PC-3 (cell line): Measurements from ENCODE around the gene OXSR1. TPM values are rescaled to one million over a fixed set of nuclear protein-coding genes. Genes with fewer than 3 reads are reported as not detected.

Experiments
- ATAC-seq: fragments of 200-7000 bp; cut with Tn5 transposase; 2 replicates; pipeline ENCODE4 v1.9.1; 2020; ENCODE audit warnings: mild to moderate bottlenecking, moderate library complexity
- Bru-seq: library from RNA; stranded (reverse); fragments of 400-500 nt; gene quantifications from one replicate; lab custom pipeline; 2021; lab: Mats Ljungman, UMichigan
- BruChase-seq, 2 experiments: library from RNA; stranded (reverse); fragments of 400-500 nt; gene quantifications; one replicate each; lab custom pipeline; 2021; lab: Mats Ljungman, UMichigan
- BruUV-seq: library from RNA; stranded (reverse); fragments of 400-500 nt; replicated peaks from 2 replicates; lab custom pipeline; 2021; lab: Mats Ljungman, UMichigan
- CTCF ChIA-PET: fragments of 300-600 bp; sonication (Branson Sonifier 250); formaldehyde crosslinking; loops from one replicate; lab custom pipeline; 2022; ENCODE audit warnings: antibody characterized with exemption; lab: Charles Lee
- POLR2A ChIA-PET: fragments of 300-600 bp; sonication (Branson Sonifier 250); formaldehyde crosslinking; loops from one replicate; lab custom pipeline; 2022; ENCODE audit warnings: antibody characterized with exemption; ENCODE audit not compliant: unreplicated experiment; lab: Charles Lee
- DNase-seq: peaks from one replicate; pipeline ENCODE4 v3.0.0-alpha.2; 2015
- H2AFZ ChIP-seq: fragments of 300-600 bp; sonication (generic); 2 replicates; pipeline ENCODE4 v1.6.0; 2016; ENCODE audit warnings: antibody characterized with exemption, low read length
- H3F3A ChIP-seq: fragments of 300-600 bp; sonication (generic); one replicate; pipeline ENCODE4 v1.6.0; 2017; ENCODE audit warnings: antibody characterized with exemption, low read length, control low read depth, mild to moderate bottlenecking; ENCODE audit not compliant: unreplicated experiment
- H3K27ac ChIP-seq: fragments of 300-600 bp; sonication (generic); 2 replicates; pipeline ENCODE4 v1.5.1; 2016; ENCODE audit warnings: mild to moderate bottlenecking, low read length
- H3K27me3 ChIP-seq: fragments of 300-600 bp; sonication (generic); 2 replicates; pipeline ENCODE4 v1.6.1; 2016; ENCODE audit warnings: low read length, mixed read lengths
- H3K36me3 ChIP-seq: fragments of 300-600 bp; sonication (generic); 2 replicates; pipeline ENCODE4 v1.6.1; 2016; ENCODE audit warnings: low read depth, mixed run types, low read length, mixed read lengths
- H3K4me1 ChIP-seq: fragments of 300-600 bp; sonication (generic); 2 replicates; pipeline ENCODE4 v1.5.1; 2016; ENCODE audit warnings: low read length; ENCODE audit not compliant: insufficient read depth
- H3K4me2 ChIP-seq: fragments of 300-600 bp; sonication (generic); 2 replicates; pipeline ENCODE4 v1.6.0; 2016; ENCODE audit warnings: low read length
- H3K4me3 ChIP-seq: fragments of 300-600 bp; sonication (generic); 2 replicates; pipeline ENCODE4 v1.5.1; 2016; ENCODE audit warnings: mild to moderate bottlenecking, low read length, mixed read lengths
- H3K79me2 ChIP-seq: fragments of 300-600 bp; sonication (generic); 2 replicates; pipeline ENCODE4 v1.6.1; 2017; ENCODE audit warnings: low read length, mixed read lengths
- H3K9ac ChIP-seq: fragments of 300-600 bp; sonication (generic); 2 replicates; pipeline ENCODE4 v1.6.0; 2016; ENCODE audit warnings: mild to moderate bottlenecking, low read length
- H3K9me2 ChIP-seq: fragments of 300-600 bp; sonication (generic); replicated peaks from 2 replicates; pipeline ENCODE4 v1.6.1; 2016; ENCODE audit warnings: mixed run types, low read length, mixed read lengths
- H3K9me3 ChIP-seq: fragments of 300-600 bp; sonication (generic); 2 replicates; pipeline ENCODE4 v1.6.1; 2016; ENCODE audit warnings: low read length, mixed read lengths
- H4K20me1 ChIP-seq: fragments of 300-600 bp; sonication (generic); 2 replicates; pipeline ENCODE4 v1.6.1; 2016; ENCODE audit warnings: low read length, mixed read lengths
- CTCF ChIP-seq: fragments of 300-600 bp; sonication (generic); conservative IDR thresholded peaks from 2 replicates; pipeline ENCODE4 v1.5.1; 2017; ENCODE audit warnings: antibody characterized with exemption, low read depth, mild to moderate bottlenecking, low read length
- EZH2 ChIP-seq: fragments of 300-600 bp; sonication (generic); IDR thresholded peaks from one replicate; pipeline ENCODE4 v1.6.1; 2017; ENCODE audit warnings: antibody characterized with exemption, mild to moderate bottlenecking, low read length; ENCODE audit not compliant: unreplicated experiment
- EZH2phosphoT487 ChIP-seq: fragments of 300-600 bp; sonication (generic); IDR thresholded peaks from 2 replicates; pipeline ENCODE4 v1.6.1; 2018; ENCODE audit warnings: mild to moderate bottlenecking, antibody characterized with exemption, low read length, borderline replicate concordance
- intact Hi-C: fragments of 100-400 bp; cut with micrococcal nuclease; formaldehyde crosslinking; loops from 2 replicates; pipeline ENCODE4 v1.9.0; 2023
- long read RNA-seq: library from polyadenylated mRNA; unstranded; transcript quantifications from one replicate; pipeline ENCODE4 v2.0.0, GENCODE V29; 2021; ENCODE audit not compliant: unreplicated experiment
- total RNA-seq: library from RNA; depleted of rRNA; stranded (reverse); fragments of >200 nt; gene quantifications from 2 replicates; pipeline ENCODE4 v1.2.3, GENCODE V29; 2014; rRNA removed

Gene OXSR1
- total RNA-seq: 42.2 and 47.7 TPM in 2 replicates
- percentile 96 among the genes with signal in this experiment for Bru-seq, nascent RNA
- percentile 93 among the genes with signal in this experiment for BruChase-seq, experiment 1, labeled RNA remaining after a 6-hour chase
- percentile 94 among the genes with signal in this experiment for BruChase-seq, experiment 2, labeled RNA remaining after a 2-hour chase
- long read RNA-seq, full-length matches to known transcripts: 71 of 145 reads
- long read RNA-seq, partial matches to known transcripts: 55 of 145 reads
- long read RNA-seq, other reads (novel, unspliced or antisense): 19 of 145 reads

- DNase-seq: peak; percentile 100
- BruUV-seq: no TSS peak
- Histone ChIP-seq H3K4me3 (peak within 1 kb of the TSS; percentile 94), H3K27ac (peak within 1 kb of the TSS; percentile 97), H2AFZ (peak within 1 kb of the TSS; percentile 93), H3F3A (peaks cover 3% of the 10 kb centered on the region), H4K20me1 (peaks cover 23% of the 10 kb centered on the region), H3K4me2 (peak within 1 kb of the TSS; percentile 93), H3K27me3 (no peaks in the 10 kb centered on the region), H3K9me3 (no peaks in the 10 kb centered on the region), H3K9ac (peak within 1 kb of the TSS; percentile 96), H3K36me3 (no peaks in the 10 kb centered on the region), H3K79me2 (peaks cover 48% of the 10 kb centered on the region), H3K4me1 (peaks cover 44% of the 10 kb centered on the region), H3K9me2 (no peaks in the 10 kb centered on the region)
- TF ChIP-seq CTCF: no peak
- TF ChIP-seq EZH2phosphoT487: no peak
- no peak for TF ChIP-seq EZH2
- ATAC-seq: peak; percentile 84
- ChIA-PET CTCF (interaction anchor here (0.6 to 1.4 kb wide), 3 partner anchors 21 to 182 kb away, joined by 3 to 5 read pairs (median 4); partner anchors contain the start of gene XYLB), POLR2A (interaction anchor here (0.7 to 1.8 kb wide), 6 partner anchors 9 to 317 kb away, joined by 3 to 22 read pairs (median 4); partner anchors contain the start of gene ACAA1)
- intact Hi-C loops: loop anchor here (1.0 kb wide), 3 partner anchors 28 to 161 kb away; partner anchors contain the start of gene ACAA1
Observed at GRCh38 chr3:38164952-38165721, at the start of gene OXSR1. OXSR1 (plus strand) TSS chr3:38165537; CDS start chr3:38165877, 340 bp downstream.

- TF ChIP-seq EZH2phosphoT487 (no peak), EZH2 (no peak), CTCF (no peak)
- H2AFZ ChIP-seq: no peak overlapping the region
- H3K27ac ChIP-seq: no peak overlapping the region
- H3K4me2 ChIP-seq: no peak overlapping the region
- BruUV-seq: no TSS peak
- H3K9ac ChIP-seq: no peak overlapping the region
- no peaks in the 10 kb centered on the region for H3K27me3 ChIP-seq
- POLR2A ChIA-PET: interaction anchor here (0.7 kb wide), 1 partner anchor 8 kb away, joined by 3 read pairs; no protein-coding TSS in a partner anchor
- H3F3A ChIP-seq: no peaks in the 10 kb centered on the region
- no peaks in the 10 kb centered on the region for H3K79me2 ChIP-seq
- peaks cover 6% of the 10 kb centered on the region; the same call in 1 of the 2 replicates for H3K36me3 ChIP-seq
- ATAC-seq (no peak), DNase-seq (no peak)
- H3K4me1 ChIP-seq: peaks cover 6% of the 10 kb centered on the region; the same call in 1 of the 2 replicates
- no peaks in the 10 kb centered on the region for H3K9me2 ChIP-seq
- H3K4me3 ChIP-seq: no peak overlapping the region
- H4K20me1 ChIP-seq: no peaks in the 10 kb centered on the region
- no peaks in the 10 kb centered on the region for H3K9me3 ChIP-seq
- CTCF ChIA-PET: no interaction called here
- intact Hi-C loops: loop anchor here (5.0 kb wide), 1 partner anchor 231 kb away; the partner anchor contains the start of gene XYLB
Observed at GRCh38 chr3:38115645-38116427, 49.5 kb upstream of the OXSR1 start.
